KOPT-K1 (cell line): ENCODE measurements around the gene ACVR1B.
"Not testable (repeated sequence)": the region's sequence is repeated elsewhere in the genome, so short reads cannot be mapped to it uniquely, and the experiment has no call there.

ENCODE experiments used
- H3K27ac ChIP-seq: fragments of 200-600 bp; sonication (generic); 2 replicates; pipeline ENCODE4 v1.5.1; 2016; ENCODE audit warnings: antibody characterized with exemption, mild to moderate bottlenecking, low read depth, low read length; ENCODE audit not compliant: poor library complexity, severe bottlenecking
- H3K36me3 ChIP-seq: fragments of 200-600 bp; sonication (generic); 2 replicates; pipeline ENCODE4 v1.5.1; 2017; ENCODE audit warnings: antibody characterized with exemption, mild to moderate bottlenecking, low read length, moderate library complexity; ENCODE audit not compliant: insufficient read depth
- H3K9me3 ChIP-seq: fragments of 200-600 bp; sonication (generic); 2 replicates; pipeline ENCODE4 v1.5.1; 2017; ENCODE audit warnings: antibody characterized with exemption, low read length, mild to moderate bottlenecking; ENCODE audit not compliant: insufficient read depth, poor library complexity, severe bottlenecking

The ACVR1B gene

DNA sequence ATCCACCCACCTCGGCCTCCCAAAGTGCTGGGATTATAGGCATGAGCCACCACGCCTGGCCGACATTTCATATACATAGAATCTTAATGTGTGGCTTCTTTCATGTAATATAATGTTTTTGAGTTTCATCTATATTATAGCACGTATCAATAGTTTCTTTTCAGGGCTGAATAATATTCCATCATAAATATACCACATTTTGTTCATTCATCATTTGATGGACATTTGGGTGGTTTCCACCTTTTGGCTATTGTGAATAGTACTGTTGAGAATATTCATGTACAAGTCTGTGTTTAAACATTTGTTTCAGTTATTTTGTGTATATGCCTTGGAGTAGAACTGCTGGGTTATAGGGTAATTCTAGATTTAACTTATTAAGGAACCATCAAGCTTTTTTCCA lies 12.0 kb downstream of the ACVR1B start:
- peaks cover 7% of the 10 kb centered on the region for H3K9me3 ChIP-seq
- H3K36me3 ChIP-seq, result peaks cover 26% of the 10 kb centered on the region
- no peak overlapping the region for H3K27ac ChIP-seq

DNA sequence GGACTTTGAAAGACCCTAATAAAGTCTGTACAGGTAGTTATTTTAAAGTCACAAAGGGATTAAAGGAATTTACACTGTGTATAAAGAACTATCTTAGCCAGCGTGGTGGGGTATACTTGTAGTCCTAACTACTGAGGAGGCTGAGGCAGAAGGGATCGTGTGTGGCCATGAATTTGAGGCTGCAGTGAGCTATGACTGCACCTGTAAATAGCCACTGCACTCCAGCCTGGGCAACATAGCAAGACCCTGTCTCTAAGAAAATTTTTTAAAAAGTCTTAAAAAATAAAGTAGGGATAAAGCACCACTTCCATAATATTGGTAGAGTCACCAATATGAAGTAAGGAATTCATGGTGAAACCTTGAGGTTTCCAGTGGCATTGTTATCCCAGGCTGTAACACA lies 18.1 kb downstream of the ACVR1B start:
- H3K9me3 ChIP-seq, result no peaks in the 10 kb centered on the region
- 0 out of 2 replicates have a peak, but pooled peaks cover 5% of the 10 kb centered on the region for H3K36me3 ChIP-seq
- no peak overlapping the region for H3K27ac ChIP-seq

DNA sequence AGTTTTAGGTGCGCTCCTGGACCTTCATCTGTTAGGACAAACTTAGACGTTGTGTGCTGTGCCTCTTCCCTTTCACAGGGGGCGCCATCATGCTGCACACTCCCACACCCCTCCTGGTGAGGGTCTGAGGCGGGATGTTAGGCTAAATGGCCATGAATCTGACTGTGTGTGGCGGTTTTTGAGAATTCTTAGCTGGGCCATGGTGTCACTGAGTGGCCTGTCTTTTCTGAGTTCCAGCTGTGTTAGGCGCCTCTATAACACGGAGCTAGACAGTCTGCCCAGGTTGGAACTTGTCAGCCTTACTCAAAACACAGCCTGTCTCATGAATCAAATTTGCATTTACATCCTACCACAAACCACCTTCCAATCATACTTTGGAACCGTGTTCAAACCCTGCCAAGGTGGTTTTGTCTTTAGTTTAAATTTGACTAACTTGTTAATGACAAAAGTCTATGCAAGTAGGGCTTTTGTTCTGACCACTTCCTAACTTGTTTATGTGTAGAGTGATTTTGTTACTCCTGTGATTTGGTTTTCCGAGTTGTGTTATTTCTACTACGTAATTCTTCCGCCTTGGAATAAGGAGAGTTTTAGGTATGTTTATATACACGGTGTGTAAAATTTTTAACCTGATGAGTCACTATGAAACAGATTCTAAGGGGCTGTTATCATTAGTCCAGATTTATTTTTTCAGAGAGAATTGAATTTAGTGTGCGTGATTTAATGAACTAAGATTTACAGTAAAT lies 19.6 kb downstream of the ACVR1B start:
- Histone ChIP-seq H3K36me3 (peaks cover 15% of the 10 kb centered on the region), H3K27ac (peak overlapping the region; percentile 84), H3K9me3 (no peaks in the 10 kb centered on the region)

DNA sequence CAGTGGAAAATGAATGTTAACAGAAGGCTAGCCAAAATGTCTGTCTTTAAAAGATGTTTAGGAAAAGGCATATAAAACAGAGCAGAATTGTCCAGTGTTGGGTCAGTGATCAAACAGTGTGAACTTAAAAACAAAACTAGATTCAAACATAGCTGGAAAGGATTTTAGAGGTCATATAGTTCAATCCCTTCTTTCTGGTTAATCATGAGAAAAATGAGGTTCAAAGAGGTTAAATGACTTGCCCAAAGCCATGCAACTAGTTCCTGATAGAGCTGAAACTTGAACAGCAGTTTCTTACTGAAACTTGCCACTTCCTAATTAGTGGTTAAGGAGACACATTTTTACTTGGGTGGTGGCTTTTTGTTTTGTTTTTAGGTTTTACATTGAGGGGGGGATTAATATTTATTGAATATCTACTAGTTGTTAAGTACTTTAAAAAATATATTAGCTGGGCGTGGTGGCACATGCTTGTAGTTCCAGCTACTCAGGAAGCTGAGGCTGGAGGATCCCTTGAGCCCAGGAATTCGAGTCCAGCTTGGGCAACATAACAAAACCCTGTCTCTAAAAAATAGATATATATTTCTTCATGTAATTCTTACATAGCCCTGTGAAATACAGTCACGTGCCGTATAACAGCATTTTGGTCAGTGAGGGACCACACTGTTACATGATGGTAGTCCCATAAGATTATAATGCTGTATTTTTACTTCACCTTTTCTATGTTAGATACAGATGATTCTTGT lies 20.4 kb downstream of the ACVR1B start:
- H3K27ac ChIP-seq, result peak overlapping the region; percentile 84
- peaks cover 22% of the 10 kb centered on the region for H3K36me3 ChIP-seq
- H3K9me3 ChIP-seq, result no peaks in the 10 kb centered on the region

DNA sequence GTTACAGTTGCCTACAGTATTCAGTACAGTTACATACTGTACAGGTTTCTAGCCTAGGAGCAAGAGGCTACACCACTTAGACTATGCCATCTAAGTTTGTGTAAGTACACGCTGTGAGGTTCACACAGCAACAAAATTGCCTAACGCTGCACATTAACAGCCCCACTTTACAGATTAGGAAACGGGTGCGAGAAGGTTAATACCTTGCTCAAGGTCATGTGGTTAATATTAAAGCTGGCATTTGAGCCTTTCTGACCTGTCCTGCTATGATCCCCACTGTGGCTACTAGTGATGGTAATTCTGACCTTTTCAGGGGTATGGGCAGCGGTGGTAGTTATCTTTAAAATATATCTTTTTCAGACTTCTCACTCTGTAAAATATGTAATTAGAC lies 20.9 kb downstream of the ACVR1B start:
- H3K9me3 ChIP-seq, result no peaks in the 10 kb centered on the region
- H3K27ac ChIP-seq, result peak overlapping the region; percentile 84
- peaks cover 27% of the 10 kb centered on the region for H3K36me3 ChIP-seq

DNA sequence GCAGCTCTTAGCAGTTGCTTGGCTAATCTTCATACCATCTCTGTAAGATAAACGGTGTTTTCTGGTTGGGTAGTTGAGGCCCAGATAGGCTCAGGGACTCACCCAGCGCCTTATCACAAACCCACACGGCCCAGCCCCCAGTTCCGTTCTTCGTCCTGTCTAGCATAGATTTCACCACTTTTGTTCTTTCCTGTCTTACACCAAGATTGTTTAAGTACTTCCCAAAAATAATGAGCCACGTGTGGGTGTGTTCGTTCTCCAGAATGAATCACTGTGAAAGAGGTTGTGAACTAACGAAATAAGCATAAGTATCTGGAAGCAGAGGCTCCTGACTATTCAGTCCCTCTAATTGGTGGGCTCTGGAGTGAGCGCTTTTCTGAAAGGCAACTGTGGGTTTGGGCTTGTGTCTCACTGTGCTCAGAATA lies 21.4 kb downstream of the ACVR1B start:
- Histone ChIP-seq H3K36me3 (peaks cover 32% of the 10 kb centered on the region), H3K27ac (peak overlapping the region; percentile 84), H3K9me3 (no peaks in the 10 kb centered on the region)

DNA sequence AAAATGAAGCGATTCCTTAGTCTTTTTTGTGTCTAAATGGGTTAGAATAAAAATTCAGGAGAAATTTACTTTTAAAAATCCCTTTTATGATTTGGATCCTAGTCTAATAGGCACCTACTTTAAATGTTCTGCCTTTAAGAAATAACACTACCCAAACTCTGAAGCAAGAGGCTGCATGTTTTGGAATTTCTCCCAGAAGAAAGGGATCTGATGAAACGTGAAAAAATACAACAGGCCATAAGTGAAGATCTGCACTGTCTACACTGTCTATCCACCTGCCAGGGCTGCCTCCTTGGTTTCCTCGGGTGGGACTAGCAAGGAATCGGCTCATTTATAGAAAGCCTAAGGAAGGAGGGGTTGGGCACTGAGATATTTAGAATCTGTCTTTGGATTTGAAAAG lies 22.1 kb downstream of the ACVR1B start:
- Histone ChIP-seq H3K27ac (peak overlapping the region; percentile 84), H3K36me3 (peaks cover 39% of the 10 kb centered on the region), H3K9me3 (no peaks in the 10 kb centered on the region)

DNA sequence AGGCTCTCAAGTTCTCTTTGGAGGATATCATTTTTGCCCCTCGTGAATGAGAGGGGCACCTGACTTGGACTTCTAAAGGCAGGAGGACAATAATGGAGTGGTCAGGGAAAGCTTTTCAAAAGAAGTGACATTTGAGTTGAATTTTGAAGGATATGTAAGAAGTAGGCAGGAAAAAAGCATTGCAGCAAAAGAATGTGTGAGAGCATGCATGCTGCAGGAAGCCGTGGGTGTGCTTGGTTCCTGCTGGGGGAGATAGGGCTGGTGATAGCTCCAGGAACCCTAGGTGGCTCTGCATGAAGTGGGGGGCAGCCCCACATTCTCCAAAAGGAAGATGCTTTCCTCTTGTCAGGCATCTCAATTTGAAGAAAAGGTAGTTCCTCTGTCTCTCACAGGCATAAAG lies 23.1 kb downstream of the ACVR1B start:
- Histone ChIP-seq H3K27ac (peak overlapping the region; percentile 84), H3K36me3 (peaks cover 42% of the 10 kb centered on the region), H3K9me3 (no peaks in the 10 kb centered on the region)

DNA sequence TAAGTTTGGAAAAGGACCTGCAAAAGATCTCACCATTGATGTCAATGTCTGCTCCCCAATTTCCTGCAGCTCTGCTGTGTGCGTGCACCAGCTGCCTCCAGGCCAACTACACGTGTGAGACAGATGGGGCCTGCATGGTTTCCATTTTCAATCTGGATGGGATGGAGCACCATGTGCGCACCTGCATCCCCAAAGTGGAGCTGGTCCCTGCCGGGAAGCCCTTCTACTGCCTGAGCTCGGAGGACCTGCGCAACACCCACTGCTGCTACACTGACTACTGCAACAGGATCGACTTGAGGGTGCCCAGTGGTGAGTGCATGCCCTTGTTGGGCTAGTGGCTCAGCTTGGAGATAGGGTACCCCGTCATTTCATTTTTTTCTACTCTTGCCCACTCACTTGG lies 23.7 kb downstream of the ACVR1B start:
- Histone ChIP-seq H3K36me3 (peaks cover 42% of the 10 kb centered on the region), H3K27ac (peak overlapping the region; percentile 84), H3K9me3 (no peaks in the 10 kb centered on the region)

DNA sequence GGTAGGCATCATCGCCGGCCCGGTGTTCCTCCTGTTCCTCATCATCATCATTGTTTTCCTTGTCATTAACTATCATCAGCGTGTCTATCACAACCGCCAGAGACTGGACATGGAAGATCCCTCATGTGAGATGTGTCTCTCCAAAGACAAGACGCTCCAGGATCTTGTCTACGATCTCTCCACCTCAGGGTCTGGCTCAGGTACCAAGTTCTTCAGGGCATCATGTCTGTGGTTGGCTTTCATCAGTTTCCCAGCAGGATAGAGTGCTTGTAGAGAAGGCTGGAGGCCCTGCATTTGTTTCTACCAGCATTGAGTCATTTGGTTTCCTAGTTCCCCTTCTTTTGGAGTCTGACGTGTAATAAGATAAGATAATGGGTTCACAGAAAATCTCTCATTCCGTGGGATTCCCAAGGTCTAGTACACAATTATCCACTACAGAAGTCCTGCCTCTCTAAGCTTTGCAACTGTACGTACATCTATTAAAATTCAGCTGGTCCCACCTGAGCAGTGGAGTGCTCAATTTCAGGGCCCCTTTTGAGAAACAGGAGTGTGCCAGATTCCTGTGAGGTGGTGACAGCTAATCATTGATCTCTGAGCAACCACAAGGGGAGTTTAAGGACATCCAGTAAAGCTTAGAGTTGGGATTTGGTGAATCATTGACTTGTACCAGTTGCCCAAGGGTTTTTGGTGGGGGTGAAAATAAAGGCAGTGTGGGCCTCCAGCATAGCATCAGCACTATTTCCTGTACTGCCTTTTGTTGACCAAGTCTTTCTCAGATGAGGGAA lies 25.1 kb downstream of the ACVR1B start:
- H3K9me3 ChIP-seq, result no peaks in the 10 kb centered on the region
- peaks cover 54% of the 10 kb centered on the region for H3K36me3 ChIP-seq
- H3K27ac ChIP-seq, result peak overlapping the region; percentile 84

DNA sequence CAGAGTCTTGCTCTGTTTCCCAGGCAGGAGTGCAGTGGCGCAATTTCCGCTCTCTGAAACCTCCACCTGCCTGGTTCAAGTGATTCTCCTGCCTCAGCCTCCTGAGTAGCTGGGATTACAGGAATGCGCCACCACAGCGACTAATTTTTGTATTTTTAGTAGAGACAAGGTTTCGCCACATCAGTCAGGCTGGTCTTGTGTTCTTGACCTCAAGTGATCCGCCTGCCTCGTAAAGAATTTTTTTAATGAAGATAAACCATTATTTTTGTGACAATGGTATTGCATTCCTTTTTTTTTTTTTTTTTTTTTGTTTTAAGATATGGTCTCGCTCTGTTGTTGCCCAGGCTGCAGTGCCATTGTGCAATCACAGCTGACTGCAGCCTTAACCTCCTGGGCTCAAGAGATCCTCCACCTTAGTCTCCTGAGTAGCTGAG lies 25.8 kb downstream of the ACVR1B start:
- Histone ChIP-seq H3K36me3 (peaks cover 62% of the 10 kb centered on the region), H3K9me3 (no peaks in the 10 kb centered on the region), H3K27ac (no peak overlapping the region)

DNA sequence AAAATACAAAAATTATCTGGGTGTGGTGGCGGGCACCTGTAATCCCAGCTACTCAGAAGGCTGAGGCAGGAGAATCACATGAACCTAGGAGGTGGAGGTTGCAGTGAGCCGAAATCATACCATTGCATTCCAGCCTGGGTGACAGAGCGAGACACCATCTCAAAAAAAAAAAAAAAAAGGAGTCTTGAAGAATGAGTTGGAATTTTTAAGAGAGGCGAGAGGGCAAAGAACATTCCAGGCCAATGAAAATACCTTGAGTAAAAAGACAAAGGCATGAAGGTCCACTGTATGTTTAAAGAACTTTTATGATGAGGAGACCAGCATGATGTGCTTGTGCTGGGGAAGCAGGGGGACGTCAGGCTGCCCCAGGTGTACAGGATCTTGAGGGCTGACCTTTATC lies 27.8 kb downstream of the ACVR1B start:
- H3K27ac ChIP-seq, H3K9me3 ChIP-seq: not testable (repeated sequence)
- H3K36me3 ChIP-seq, result peaks cover 82% of the 10 kb centered on the region

DNA sequence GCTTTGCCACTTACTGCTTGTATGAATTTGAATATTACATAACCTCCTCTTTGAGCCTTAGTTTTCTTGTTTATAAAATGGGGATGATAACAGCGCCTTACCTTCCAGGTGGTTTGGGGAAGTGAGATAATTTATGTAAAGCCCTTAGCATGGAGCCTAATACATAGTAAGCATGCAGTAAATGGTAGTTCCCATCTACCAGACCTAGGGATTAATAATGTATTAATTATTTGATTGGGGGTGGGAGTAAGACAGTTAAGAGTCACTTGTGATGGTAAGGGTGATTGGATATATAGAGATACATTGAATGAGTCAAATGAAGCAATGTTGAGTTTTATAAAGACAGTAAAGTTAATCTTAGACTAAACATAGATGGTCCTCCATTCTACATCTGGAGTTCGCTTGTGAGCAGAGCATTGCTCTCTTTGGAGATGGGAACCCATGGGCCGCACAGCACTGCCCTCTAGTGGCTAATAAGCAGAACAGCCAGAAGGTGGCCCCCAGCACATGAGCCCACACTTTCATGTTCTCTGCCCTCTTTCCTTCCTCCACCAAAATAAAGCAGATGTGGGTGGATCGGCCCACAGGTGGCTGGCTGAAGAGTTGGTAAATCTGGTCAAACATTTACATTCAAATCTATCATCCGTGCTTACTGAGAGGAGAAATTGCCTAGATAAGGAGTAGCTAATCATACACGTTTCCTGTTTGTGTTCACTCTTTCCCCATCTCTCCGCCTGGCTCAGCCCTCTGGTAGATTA lies 28.7 kb downstream of the ACVR1B start:
- peak overlapping the region; percentile 14 for H3K27ac ChIP-seq
- H3K9me3 ChIP-seq, result no peaks in the 10 kb centered on the region
- H3K36me3 ChIP-seq, result peaks cover 90% of the 10 kb centered on the region

DNA sequence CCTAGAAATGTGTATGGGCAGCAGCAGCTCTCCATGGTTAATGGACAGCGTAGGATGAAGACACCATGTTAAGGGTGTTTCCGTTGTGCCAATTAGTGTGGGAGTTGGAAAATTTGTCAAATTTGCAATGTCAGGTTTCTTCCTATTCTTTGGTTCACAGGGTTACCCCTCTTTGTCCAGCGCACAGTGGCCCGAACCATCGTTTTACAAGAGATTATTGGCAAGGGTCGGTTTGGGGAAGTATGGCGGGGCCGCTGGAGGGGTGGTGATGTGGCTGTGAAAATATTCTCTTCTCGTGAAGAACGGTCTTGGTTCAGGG lies 29.3 kb downstream of the ACVR1B start:
- Histone ChIP-seq H3K27ac (peak overlapping the region; percentile 14), H3K36me3 (peaks cover 90% of the 10 kb centered on the region), H3K9me3 (no peaks in the 10 kb centered on the region)

DNA sequence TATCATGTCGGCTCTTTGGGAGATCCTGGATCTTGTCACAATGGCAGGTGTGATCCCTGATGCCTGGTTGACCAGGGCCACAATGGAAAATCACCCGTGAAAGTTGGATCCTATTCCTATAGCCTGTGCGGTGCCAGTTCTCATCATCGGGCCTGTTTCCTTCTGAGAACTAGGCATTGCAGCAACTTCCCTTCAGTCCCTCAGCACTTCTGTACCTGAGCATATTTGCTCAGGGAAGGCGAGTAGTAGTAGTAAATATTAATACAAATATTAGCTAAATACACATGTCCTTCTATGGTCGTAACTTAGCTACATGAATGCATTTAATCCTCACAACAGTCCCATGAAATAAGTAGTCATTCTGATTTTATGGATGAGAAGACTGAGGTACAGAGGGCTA lies 33.2 kb downstream of the ACVR1B start:
- H3K27ac ChIP-seq, result no peak overlapping the region
- peaks cover 92% of the 10 kb centered on the region for H3K36me3 ChIP-seq
- no peaks in the 10 kb centered on the region for H3K9me3 ChIP-seq
